GM21528 (cell line): ENCODE results near the gene TRAF3.

Source experiments
- ATAC-seq: cut with Tn5 transposase; IDR thresholded peaks from one replicate; pipeline ENCODE4 v1.9.1; 2021; ENCODE audit warnings: mild to moderate bottlenecking, moderate library complexity; ENCODE audit not compliant: unreplicated experiment, low FRiP score

Gene TRAF3

DNA sequence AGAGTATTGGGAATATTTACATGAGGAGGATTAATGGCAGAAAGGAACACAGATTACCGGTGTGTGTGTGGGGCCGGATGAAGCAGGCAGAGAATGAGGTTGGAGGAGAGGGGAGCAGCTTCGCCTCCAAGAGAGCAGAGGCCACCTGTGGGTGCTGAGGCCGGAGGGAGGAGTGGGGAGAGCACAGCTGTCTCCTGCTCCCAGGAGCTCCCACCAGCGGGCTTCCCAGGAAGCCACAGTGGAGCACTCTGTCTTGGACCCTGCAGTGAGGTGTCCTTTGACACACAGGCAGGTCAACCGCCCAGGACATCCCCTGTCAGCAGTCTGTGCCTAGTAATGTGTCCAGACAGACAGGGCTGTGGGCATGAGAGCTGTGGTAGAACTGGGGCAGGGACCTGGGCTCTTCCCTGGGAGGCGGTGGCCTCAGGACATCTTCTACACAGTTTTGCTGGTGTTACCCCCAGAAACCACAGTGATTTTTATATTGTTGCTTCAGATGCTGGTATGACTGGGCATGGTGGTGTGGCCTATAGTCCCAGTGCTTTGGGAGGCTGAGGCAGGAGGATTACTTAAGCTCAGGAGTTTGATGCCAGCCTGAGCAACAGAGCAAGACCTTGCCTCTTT is 126.8 kb downstream of the TRAF3 start:
- no peak for ATAC-seq

DNA sequence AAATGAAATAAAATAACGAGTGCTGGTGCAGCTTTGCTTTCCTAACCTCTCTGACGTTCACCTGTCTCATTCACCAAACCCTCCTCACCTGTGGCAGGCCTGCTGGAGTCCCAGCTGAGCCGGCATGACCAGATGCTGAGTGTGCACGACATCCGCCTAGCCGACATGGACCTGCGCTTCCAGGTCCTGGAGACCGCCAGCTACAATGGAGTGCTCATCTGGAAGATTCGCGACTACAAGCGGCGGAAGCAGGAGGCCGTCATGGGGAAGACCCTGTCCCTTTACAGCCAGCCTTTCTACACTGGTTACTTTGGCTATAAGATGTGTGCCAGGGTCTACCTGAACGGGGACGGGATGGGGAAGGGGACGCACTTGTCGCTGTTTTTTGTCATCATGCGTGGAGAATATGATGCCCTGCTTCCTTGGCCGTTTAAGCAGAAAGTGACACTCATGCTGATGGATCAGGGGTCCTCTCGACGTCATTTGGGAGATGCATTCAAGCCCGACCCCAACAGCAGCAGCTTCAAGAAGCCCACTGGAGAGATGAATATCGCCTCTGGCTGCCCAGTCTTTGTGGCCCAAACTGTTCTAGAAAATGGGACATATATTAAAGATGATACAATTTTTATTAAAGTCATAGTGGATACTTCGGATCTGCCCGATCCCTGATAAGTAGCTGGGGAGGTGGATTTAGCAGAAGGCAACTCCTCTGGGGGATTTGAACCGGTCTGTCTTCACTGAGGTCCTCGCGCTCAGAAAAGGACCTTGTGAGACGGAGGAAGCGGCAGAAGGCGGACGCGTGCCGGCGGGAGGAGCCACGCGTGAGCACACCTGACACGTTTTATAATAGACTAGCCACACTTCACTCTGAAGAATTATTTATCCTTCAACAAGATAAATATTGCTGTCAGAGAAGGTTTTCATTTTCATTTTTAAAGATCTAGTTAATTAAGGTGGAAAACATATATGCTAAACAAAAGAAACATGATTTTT is 128.2 kb downstream of the TRAF3 start:
- no peak for ATAC-seq

DNA sequence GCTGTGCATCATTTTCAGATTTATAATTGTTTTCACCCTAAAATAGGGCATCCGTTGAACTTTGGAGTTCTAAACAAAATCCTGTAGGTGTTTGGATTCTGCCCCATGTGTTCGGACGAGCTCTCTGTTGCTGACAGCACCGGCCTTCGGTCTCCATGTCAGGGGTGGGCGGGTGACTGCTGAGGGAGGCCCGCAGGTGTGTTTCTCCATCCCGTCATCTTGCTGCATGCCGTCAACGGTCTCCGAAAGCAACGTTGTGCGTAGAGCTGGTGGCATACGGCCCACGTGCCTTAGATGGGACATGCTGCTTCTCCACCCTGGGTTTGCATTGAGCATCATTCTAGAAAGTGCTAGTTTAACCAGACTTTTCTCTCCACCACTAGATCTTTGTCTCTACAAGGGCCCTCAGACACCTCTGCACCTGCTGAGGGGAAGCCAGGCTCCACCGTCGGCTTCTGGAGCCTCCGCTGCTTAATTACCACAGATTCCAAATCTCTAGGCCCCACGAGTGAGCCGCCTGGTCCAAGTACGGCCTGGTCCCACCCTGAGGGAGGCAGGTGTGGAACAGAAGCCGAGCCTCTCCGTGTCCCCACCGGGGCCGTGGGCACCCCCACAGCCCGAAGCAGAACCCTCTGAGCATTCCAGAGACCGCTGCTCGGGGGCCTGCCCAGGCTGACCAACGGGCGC is 129.5 kb downstream of the TRAF3 start:
- no peak for ATAC-seq

DNA sequence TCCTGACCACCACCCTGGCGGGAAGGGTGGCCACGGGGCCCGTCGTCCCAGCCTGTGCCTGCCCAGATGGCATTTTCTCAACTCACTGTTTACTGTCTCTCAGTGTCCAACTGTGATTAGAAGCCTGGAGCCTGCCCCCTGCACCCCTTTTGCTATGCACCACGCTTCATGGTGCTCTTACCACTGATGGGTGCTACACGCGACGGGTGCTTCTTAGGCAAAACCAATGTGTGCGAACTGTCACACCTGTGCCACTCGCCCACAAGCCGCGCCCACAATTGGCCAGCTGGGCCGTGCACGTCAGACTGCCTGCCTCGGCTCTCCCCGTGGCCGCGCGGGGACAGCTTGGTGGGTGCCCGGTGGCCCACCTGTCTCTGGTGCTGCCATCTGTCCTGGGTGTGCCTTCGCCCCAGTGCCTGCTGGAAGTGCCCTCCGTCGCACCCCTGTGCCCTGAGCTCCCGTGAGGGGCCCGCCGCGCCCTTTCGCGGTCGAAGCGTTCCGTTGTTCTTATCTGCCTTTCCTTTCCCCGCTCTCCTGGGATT is 130.1 kb downstream of the TRAF3 start:
- no peak for ATAC-seq

DNA sequence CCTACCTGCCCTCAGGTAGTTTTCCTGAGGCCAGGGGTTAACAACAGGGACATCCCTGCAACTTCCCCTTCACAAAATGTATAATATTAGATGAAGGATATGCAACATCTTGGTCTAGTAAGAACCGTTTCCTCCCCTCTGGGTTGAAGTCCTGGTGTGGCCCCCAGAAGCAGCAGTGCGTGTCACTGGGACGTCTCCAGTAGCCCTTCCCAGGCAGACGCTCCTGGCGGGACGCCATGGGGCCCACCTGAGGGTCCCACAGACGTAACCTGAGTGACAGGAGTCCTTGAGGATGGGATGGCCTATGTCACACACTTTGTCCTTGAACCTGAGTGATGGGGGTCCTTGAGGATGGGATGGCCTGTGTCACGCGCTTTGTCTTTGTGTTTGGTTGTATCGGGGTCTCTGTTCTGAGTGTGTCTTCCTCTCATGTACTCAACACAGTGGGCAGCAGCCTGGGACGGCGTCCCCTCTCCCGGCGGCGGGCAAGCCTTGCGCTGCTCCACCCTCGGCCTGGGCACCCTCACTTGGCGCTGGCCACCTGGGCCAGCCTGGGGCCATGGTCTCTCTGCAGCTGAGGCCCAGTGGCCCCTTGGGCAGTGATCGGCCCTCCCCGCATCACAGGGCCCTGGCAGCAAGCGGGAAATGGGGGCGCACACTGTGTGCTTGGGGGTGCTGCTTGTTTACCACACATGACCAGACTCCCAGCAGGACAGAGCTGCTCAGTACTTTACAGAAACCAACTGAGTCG is 130.9 kb downstream of the TRAF3 start:
- no peak for ATAC-seq

DNA sequence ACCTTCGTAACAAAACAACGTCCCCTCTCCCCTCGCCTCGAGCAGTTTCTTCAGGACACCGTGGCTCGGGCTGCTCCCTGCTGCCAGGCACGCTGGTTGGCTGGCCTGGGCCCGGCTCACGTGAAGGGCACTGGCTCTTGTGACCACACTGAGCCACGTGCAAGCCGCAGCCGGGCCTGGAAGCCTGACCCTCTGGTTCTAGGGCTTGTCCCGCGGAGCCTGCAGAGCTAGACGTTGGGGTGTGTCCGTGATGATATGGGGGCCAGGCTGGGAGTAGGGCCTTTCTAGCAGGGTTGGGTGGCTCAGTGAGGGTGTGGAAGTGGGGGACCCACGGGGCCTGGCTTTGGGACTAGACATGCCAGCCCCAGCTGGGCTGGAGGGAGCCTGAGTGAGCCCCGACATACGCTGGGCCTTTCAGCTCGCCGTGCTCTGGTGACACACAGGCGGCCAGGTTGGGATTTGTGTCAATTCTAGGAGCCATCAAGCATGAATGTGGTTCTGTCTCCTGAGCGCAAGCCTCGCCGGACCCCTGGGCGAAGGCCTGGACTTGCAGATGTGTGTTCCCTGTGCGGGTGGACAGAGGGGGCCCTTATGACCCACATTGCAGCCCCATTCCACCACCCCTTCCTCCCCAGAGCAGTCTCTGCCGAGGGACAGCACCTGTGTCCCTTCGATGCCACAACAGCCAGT is 131.7 kb downstream of the TRAF3 start:
- no peak for ATAC-seq

DNA sequence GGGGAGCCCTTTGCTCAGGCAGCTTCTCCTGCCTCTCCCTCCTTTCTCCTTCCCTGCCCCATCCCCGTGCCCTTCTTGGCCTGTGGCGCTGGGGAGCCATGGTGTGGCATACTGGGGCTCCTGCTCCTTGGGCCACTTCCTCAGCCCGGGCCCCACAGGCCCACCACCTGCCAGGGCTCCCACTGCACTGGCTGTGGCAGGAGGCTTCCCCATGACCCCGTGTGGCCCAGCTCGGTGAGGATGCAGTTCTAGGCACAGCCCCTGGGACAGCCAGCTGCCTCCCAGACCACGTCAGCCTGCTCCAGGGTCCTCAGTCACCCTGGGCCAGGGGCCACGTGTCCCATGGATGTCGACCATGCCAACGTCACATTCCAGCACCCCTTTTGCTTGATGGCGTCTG is 132.2 kb downstream of the TRAF3 start:
- ATAC-seq: no peak

DNA sequence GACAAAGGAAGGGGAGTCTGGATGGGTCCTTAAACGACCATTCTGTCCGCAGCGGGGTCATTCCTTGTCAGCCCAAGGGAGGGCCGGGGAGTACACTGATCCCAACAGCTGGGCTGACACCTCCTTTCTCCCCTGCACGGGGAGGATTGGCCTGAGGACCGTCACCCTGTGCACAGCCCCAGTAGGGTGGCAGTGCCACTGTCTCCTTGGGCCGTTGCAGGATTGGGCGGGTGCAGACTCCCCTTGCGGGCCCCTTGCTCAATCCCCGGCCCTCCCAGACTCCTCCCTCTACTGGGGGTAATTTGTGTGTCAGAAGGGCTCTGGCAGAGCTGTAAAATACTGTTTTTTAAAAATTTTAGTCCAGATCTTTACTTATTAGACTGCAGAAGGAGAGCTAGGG is 132.7 kb downstream of the TRAF3 start:
- ATAC-seq: no peak

DNA sequence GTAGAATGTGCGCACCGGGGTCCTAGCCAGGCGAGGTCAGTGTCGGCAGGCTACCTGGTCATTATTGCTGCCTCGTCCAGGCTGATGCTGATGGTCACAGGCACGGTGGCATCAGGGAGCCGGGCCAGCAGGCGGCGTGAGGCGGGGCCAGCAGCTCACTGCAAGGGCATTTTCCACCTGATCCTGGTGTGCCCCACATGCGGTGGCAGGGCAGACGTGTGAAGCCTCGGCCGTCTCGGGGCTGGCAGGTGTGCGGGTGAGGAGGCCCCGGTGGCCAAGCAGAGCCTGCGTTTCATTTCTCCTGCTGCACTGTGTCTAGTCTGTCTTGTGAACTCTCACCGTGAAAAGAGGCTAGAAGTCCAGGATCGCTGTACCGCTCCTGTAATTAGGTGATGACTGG is 133.2 kb downstream of the TRAF3 start:
- ATAC-seq: no peak

DNA sequence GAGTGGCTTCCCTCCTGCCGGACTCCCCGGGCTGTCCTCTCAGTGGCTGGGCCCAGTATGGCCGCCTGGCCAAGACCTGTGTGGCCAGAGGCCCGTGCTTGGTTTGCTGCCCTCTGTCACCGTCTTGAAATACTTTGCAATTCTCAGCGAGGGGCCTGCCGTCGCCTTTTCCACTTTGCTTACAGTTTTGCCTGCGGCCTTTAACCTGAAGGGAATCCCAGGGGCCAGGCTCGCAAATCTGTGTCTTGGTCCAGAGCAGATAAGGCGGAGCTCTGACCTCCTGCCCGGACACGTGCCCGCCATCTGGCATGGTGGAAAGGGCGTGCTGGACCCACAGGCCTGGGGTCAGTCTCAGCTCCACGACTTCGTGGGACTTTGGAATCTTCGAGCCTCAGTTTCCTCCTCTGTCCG is 134.3 kb downstream of the TRAF3 start:
- ATAC-seq: no peak

DNA sequence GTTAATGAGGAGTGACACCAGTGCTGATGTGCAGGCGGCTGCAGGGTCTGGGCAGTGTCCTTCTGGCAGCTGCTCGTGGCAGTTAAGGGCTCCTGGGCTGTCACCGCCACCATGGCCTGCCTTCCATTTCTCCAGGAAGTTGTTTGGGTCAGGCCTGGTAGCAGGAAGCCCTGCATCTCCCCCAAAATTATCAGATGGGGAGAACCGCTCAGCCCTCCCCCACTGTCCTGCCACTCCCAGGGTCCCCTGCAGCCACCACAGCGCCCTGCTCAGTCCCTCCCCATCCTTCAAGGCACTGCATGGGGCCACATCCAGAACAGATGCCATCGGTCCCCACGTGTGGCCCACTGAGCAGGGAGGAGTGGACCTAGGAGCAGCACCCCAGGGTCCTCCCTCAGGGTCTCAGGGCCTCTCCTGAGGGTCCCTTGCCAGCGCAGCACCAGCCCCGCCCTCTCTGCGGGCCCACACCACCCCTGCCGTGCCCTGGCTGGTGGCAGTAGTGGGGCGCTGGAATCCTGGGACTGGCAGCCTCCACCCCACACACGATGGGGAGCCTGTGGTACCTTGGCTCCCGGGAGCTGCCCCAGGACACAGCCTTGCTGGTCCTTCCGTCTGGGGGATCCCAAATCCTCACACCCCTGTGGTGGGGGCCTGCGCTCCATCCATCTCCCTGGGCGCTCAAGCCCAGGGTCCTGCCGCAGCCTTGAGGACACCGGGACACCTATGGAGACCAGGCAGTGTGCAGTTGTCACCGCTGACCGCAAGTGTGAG is 134.9 kb downstream of the TRAF3 start:
- ATAC-seq: no peak

DNA sequence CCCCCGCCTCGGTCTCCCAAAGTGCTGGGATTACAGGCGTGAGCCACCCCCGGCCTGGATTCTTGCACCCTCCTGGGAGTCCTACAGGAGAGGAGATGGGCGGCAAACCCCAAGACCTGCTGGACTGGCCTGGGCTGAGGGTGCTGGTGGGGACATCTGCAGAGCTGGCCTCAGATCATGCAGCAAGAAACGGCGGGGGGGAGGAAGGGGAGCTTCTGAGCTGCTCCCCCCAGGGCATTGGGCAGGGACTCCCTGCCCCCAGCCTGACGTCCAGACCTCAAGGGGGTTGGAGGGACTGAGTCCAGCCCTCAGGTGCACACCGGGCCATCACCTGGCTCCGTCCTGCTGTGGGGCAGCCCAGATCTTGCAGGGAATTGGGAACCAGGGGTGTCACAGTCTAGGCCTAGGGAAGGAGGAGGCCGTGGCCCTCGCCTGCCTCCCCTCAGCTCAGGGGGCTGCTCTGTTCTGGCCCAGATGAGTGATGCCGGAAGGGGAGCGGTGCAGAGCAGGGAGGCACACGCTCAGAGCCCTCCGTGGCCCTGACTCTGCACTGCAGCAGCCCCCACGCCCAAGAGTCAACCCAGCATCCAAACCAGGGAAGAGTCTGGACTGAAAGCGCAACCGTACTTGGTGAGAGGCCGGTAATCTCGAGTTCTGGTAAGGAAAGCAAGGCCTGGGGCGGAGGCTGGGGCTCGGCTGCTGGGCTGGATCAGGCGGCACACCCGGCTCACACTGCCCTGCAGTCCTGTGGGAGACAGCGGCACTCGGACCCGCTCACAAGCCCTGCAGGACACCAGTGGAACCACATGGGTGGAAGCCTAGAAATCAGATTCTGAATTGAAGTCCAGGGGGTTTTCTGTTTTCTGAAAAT is 136.3 kb downstream of the TRAF3 start:
- no peak for ATAC-seq

DNA sequence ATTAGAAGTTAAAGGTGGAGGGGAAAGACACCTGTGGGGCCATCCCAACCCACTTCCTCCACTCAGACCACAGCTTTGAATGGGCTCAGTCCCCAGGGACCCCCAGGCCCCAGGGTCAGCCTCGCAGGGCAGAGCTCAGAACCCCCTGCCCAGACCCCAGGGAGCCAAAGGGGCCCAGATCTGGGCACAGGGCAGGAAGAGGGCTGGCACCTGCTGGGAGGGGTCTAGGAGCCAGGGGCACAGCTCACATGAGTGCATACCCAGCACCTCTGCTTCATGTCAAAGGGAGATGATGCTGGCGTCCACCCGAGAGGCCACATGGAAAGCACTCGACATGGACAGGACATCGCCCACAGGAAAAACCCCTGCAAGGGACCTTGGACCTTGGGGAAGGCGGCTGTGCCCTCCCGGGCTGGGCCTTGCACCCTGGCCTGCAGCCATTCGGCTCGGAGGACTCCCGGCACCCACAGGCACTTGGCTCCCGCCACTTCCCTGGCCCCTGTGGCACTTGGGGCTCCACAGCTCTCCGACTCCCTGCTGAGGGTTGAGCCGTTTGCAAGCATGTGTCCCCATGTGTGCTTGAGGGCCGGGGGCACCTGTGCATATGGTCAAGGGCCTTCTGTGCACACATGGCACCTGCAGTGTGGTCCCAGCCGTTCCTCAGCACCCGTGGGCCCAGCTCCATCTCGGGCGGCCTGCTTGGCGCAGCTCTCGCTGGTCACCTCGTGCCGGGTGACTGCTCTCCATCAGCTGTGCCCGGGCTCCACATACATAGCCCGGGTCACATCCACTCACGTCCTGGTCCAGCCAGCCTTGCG is 137.4 kb downstream of the TRAF3 start:
- no peak for ATAC-seq

DNA sequence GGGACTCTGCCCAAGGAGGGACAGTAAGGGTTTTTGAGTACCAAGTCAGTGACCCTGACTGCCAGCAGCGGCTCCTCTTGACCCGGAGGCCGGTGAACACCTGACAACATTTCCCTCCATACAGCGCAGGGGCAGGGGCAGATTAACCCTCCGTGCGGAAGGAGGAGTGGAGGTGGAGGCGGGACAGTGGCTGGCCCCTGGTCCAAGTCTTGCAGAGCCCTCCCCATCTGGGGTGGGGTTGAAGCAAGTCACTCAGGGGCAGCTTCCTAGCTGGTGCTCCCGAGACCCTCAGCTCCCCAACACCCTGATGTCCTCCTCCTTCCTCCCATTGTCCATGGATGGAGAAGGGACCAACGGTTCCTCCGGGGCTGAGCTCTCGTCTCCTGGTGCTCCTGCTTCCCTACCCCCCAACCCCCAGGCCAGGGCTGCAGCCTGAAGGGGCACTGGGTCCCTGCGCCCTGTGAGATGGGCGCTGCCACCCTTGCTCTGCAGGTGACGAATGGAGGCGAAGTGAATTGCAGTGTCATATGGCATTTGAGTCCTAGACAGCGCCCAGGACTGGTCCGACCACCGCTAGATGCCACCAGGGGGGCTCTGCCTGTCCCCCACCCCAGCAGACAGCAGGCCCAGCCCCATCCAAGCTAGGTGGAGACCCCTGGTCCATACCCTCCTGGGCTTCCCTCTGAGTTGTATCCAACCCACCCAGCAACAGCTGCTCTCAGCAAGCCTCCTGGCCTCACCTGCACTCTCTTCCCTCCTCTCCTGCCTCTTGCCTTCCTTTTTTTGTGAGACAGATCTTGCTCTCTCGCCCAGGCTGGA is 138.3 kb downstream of the TRAF3 start:
- no peak for ATAC-seq

DNA sequence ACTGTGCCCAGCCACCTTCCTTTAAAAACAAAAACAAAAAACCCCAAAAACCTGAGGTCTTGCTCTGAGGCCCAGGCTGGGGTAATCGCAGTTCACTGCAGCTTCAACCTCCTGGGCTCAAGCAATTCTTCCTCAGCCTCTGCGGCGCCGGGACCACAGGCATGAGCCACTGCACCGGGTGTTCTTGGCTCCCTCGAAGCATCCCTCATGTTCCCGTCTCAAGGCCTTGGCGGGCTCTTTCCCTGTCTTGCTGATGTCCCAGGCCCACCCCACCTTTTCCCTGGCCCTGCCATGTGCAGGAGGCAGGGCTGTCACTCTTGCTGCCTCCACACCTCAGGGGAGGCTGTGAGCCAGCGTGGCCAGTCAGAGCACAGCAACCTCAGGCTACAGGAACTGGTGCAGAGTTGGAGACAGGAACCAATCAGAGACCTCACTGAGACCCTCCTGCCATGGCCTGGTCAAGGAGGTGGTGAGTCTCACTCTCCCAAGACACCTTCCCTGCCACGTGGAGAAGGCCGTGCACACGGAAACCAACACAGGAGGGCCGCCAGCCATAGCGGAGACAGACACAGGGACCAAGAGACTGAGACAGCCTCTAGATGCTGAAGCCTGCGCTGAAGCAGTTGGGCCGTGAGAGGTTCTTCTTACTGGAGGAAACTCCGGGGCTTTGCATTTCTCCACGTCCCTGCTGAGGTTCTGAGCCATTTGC is 139.3 kb downstream of the TRAF3 start:
- no peak for ATAC-seq

DNA sequence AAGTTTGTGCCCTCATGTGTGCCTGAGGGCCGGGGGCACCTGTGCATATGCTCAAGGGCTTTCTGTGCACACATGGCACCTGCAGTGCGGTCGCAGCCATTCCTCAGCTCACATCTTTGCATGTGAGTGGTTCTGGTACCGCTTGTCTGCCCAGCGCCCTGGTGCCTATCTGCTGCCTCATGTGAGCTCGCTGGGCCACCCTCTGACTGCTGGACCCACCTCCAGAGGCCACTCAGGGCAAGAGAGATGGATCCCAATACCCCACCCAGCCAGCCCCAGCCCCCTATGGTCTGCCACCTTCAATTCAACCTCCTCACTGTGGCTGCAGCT is 139.8 kb downstream of the TRAF3 start:
- ATAC-seq: no peak
